ENCODE data around the gene JAKMIP2. TPM values are rescaled to one million over a fixed set of nuclear protein-coding genes. Genes with fewer than 3 reads are reported as not detected.

Gene JAKMIP2
- total RNA-seq, 1 donor = 1.1 TPM

GRCh38 chr5:147759441-147759840, 23.1 kb downstream of the JAKMIP2 start:
- no peak for TF ChIP-seq CTCF (IDR thresholded peaks at IDR 0.05; ENCODE audit: extremely low read depth, low read depth, low read length)

DNA sequence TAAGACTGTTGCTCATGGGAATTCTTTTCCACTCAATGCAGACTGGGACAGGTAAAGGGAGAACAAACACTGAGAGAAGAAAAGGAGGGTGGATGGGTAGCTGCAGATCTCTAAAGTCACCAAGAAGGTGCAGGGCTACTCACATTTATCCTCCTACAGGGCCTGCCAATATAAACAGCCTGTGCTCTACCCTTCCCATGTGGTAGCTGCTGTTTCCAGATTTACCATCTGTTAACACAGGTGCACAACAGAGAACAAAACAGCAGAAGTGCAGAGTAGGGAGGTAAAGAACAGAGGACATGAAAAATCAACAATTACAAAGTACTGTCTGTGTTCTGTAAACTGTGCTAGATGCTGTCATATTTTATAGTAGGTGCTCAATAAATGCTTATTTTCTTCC, 26.0 kb downstream of the JAKMIP2 start:
- Histone ChIP-seq H3K4me2 (ENCODE audit: insufficient read depth, low read length) (no peak overlapping the region), H3K4me1 (ENCODE audit: insufficient read depth, low read length) (no peaks in the 10 kb centered on the region), H3K79me2 (ENCODE audit: insufficient read depth, low read length) (no peaks in the 10 kb centered on the region), H3K36me3 (ENCODE audit: insufficient read depth, low read length) (no peaks in the 10 kb centered on the region), H3K27me3 (ENCODE audit: insufficient read depth, low read length) (no peaks in the 10 kb centered on the region), H2AFZ (ENCODE audit: low read length) (no peak overlapping the region), H4K20me1 (ENCODE audit: insufficient read depth, low read length) (no peaks in the 10 kb centered on the region), H3K4me3 (ENCODE audit: insufficient read depth, low read length) (no peak overlapping the region), H3K27ac (ENCODE audit: low read depth, low read length) (no peak overlapping the region), H3K9me3 (ENCODE audit: low read depth, low read length) (no peaks in the 10 kb centered on the region)
- no peak for TF ChIP-seq CTCF (IDR thresholded peaks at IDR 0.05; ENCODE audit: extremely low read depth, low read depth, low read length)
- DNase-seq (ENCODE audit: insufficient read length, low spot score, missing footprints) = no peak

More at GRCh38 chr5:147759441-147759840, 23.1 kb downstream of the JAKMIP2 start:
- Histone ChIP-seq H3K27me3 (ENCODE audit: insufficient read depth, low read length) (no peaks in the 10 kb centered on the region), H3K4me3 (ENCODE audit: insufficient read depth, low read length) (no peak overlapping the region), H3K4me2 (ENCODE audit: insufficient read depth, low read length) (no peak overlapping the region), H3K36me3 (ENCODE audit: insufficient read depth, low read length) (no peaks in the 10 kb centered on the region), H4K20me1 (ENCODE audit: insufficient read depth, low read length) (no peaks in the 10 kb centered on the region), H3K79me2 (ENCODE audit: insufficient read depth, low read length) (no peaks in the 10 kb centered on the region), H3K27ac (ENCODE audit: low read depth, low read length) (no peak overlapping the region), H3K9me3 (ENCODE audit: low read depth, low read length) (no peaks in the 10 kb centered on the region), H2AFZ (ENCODE audit: low read length) (no peak overlapping the region), H3K4me1 (ENCODE audit: insufficient read depth, low read length) (no peaks in the 10 kb centered on the region)
- DNase-seq (ENCODE audit: insufficient read length, low spot score, missing footprints) = no peak

DNA sequence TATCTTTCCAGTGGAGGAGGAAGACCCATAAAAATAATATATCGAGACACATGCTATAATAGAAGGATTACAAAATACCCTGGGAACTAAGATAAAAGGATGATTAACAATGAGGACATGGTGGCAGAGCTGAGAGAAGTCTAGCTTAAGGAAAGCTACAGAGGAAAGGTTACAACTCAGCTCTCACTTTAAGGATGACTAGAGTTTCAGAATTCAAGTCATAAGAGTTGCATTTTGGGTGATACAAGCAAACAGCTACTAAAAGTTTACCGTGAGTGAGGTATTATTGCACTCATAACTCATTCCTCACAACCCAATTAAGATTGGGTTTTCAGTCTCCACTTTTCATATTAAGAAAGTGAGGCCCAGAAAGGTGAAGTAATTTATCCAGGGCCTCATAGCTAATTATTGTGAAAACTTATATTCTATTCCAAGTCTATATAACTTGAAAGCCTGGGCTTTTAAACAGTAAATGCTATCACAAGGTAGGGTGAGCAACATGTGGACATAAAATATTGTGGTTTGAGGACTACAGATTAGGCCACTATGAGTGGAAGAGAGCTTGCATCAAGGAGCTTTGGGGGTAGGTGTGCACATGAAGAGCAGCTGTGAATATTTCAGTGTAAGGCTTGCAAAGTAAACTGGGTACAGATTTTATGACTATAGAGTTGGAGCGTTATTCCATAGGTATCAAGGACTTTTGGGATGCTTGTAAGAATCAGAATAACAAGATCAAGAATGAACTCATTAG, 28.0 kb downstream of the JAKMIP2 start:
- H3K36me3 ChIP-seq (ENCODE audit: insufficient read depth, low read length) = no peaks in the 10 kb centered on the region
- no peaks in the 10 kb centered on the region for H3K79me2 ChIP-seq (ENCODE audit: insufficient read depth, low read length)
- H3K27ac ChIP-seq (ENCODE audit: low read depth, low read length) = no peak overlapping the region
- no peaks in the 10 kb centered on the region for H3K4me1 ChIP-seq (ENCODE audit: insufficient read depth, low read length)
- H4K20me1 ChIP-seq (ENCODE audit: insufficient read depth, low read length) = no peaks in the 10 kb centered on the region
- TF ChIP-seq CTCF (IDR thresholded peaks at IDR 0.05; ENCODE audit: extremely low read depth, low read depth, low read length) = no peak
- no peaks in the 10 kb centered on the region for H3K27me3 ChIP-seq (ENCODE audit: insufficient read depth, low read length)
- DNase-seq (ENCODE audit: insufficient read length, low spot score, missing footprints) = no peak
- no peak overlapping the region for H3K4me3 ChIP-seq (ENCODE audit: insufficient read depth, low read length)
- no peaks in the 10 kb centered on the region for H3K9me3 ChIP-seq (ENCODE audit: low read depth, low read length)
- H3K4me2 ChIP-seq (ENCODE audit: insufficient read depth, low read length) = no peak overlapping the region
- H2AFZ ChIP-seq (ENCODE audit: low read length) = no peak overlapping the region

DNA sequence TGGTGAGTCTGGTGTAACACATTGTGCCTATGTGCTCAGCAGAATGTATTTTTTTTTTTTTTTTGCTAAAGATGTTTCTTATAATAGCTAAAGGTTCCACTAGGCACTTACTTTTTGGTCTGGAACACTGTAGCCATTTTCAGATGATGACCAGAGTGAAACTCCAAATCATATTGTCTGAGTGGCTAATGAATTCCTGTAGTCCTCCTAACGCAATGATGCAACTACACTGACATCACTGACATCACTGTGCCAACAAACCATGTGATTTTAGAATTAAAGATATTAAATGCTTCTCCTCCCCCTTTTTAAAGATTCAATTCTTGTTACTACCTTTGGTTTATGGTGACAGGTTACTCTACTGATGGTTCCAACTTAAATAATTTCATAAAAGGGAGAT, 28.8 kb downstream of the JAKMIP2 start:
- no peaks in the 10 kb centered on the region for H3K4me1 ChIP-seq (ENCODE audit: insufficient read depth, low read length)
- DNase-seq (ENCODE audit: insufficient read length, low spot score, missing footprints) = no peak
- no peaks in the 10 kb centered on the region for H3K9me3 ChIP-seq (ENCODE audit: low read depth, low read length)
- H4K20me1 ChIP-seq (ENCODE audit: insufficient read depth, low read length) = no peaks in the 10 kb centered on the region
- H3K27ac ChIP-seq (ENCODE audit: low read depth, low read length) = no peak overlapping the region
- H3K4me2 ChIP-seq (ENCODE audit: insufficient read depth, low read length) = no peak overlapping the region
- no peak overlapping the region for H3K4me3 ChIP-seq (ENCODE audit: insufficient read depth, low read length)
- no peaks in the 10 kb centered on the region for H3K36me3 ChIP-seq (ENCODE audit: insufficient read depth, low read length)
- TF ChIP-seq CTCF (IDR thresholded peaks at IDR 0.05; ENCODE audit: extremely low read depth, low read depth, low read length) = no peak
- no peak overlapping the region for H2AFZ ChIP-seq (ENCODE audit: low read length)
- H3K27me3 ChIP-seq (ENCODE audit: insufficient read depth, low read length) = no peaks in the 10 kb centered on the region
- H3K79me2 ChIP-seq (ENCODE audit: insufficient read depth, low read length) = no peaks in the 10 kb centered on the region
